Fibroblast of villous mesenchyme (primary cell): ENCODE measurements around the gene CD36. TPM values are rescaled to one million over a fixed set of nuclear protein-coding genes. Genes with fewer than 3 reads are reported as not detected.
A peak's percentile ranks its signal among the peaks of the same experiment; 100 is the strongest.

Source experiments
- DNase-seq: peaks from one replicate; pipeline ENCODE4 v3.0.0-alpha.2; 2010; ENCODE audit warnings: low read depth
- H3K4me3 ChIP-seq: 2 replicates; pipeline ENCODE4 v1.5.1; 2011; ENCODE audit warnings: low read depth, mild to moderate bottlenecking, low read length
- CTCF ChIP-seq: IDR thresholded peaks from 2 replicates; pipeline ENCODE4 v1.5.1; 2012; ENCODE audit warnings: low read depth, mild to moderate bottlenecking, low read length; ENCODE audit not compliant: insufficient read depth
- total RNA-seq: library from RNA; depleted of rRNA; stranded (reverse); fragments of >200 nt; gene quantifications from 2 replicates; pipeline ENCODE4 v1.2.3, GENCODE V29; 2012

Gene CD36
- total RNA-seq, 1 donor, result 4.3 TPM

GRCh38 chr7:80611353-80611752, 27.1 kb upstream of the CD36 start:
- no peak for DNase-seq
- H3K4me3 ChIP-seq, result no peak overlapping the region
- TF ChIP-seq CTCF, result no peak

GRCh38 chr7:80611779-80612178, 26.7 kb upstream of the CD36 start:
- DNase-seq, result peak; percentile 63
- TF ChIP-seq CTCF, result no peak
- H3K4me3 ChIP-seq, result no peak overlapping the region

GRCh38 chr7:80612880-80613279, 25.6 kb upstream of the CD36 start:
- no peak overlapping the region for H3K4me3 ChIP-seq
- no peak for DNase-seq
- TF ChIP-seq CTCF, result no peak

- no peak for DNase-seq
- no peak overlapping the region for H3K4me3 ChIP-seq
- TF ChIP-seq CTCF, result no peak
Observed at GRCh38 chr7:80613519-80613918, 24.9 kb upstream of the CD36 start.

GRCh38 chr7:80614851-80615271, 23.6 kb upstream of the CD36 start:
- peak; percentile 79 for DNase-seq

GRCh38 chr7:80618096-80618495, 20.3 kb upstream of the CD36 start:
- no peak for TF ChIP-seq CTCF
- no peak for DNase-seq
- no peak overlapping the region for H3K4me3 ChIP-seq

More at GRCh38 chr7:80614851-80615271, 23.6 kb upstream of the CD36 start:
- no peak for TF ChIP-seq CTCF
- no peak overlapping the region for H3K4me3 ChIP-seq

- TF ChIP-seq CTCF, result no peak
- DNase-seq, result peak; percentile 44
- H3K4me3 ChIP-seq, result no peak overlapping the region
Observed at GRCh38 chr7:80619741-80620140, 18.7 kb upstream of the CD36 start.
